GM04503 (cell line): ENCODE measurements around the gene UBXN7.
"Not testable (repeated sequence)": the region's sequence is repeated elsewhere in the genome, so short reads cannot be mapped to it uniquely, and the experiment has no call there.

Experiments used
- DNase-seq: peaks from one replicate; pipeline ENCODE4 v3.0.0-alpha.2; 2012; ENCODE audit warnings: low read depth

The UBXN7 gene

DNA sequence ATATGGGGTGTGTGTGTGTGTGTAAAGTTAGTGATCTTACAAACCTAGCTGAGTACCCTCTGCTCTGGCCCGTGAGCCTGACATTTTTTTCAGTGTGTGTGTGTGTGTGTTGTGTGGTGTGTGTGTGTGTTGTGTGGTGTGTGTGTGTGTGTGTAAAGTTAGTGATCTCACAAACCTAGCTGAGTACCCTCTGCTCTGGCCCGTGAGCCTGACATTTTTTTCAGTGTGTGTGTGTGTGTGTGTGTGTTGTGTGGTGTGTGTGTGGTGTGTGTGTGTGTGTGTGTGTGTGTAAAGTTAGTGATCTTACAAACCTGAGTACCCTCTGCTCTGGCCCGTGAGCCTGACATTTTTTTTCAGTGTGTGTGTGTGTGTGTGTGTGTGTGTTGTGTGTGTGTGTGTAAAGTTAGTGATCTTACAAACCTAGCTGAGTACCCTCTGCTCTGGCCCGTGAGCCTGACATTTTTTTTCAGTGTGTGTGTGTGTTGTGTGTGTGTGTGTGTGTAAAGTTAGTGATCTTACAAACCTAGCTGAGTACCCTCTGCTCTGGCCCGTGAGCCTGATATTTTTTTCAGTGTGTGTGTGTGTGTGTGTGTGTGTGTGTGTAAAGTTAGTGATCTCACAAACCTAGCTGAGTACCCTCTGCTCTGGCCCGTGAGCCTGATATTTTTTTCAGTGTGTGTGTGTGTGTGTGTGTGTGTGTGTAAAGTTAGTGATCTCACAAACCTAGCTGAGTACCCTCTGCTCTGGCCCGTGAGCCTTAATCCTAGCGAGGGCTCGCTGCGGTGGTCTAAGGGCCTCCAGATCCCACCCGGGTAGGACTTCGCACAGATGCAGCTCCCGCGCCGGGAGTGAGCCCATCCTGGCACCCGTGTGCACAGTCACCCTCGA, 115.2 kb downstream of the UBXN7 start:
- DNase-seq = not testable (repeated sequence)

DNA sequence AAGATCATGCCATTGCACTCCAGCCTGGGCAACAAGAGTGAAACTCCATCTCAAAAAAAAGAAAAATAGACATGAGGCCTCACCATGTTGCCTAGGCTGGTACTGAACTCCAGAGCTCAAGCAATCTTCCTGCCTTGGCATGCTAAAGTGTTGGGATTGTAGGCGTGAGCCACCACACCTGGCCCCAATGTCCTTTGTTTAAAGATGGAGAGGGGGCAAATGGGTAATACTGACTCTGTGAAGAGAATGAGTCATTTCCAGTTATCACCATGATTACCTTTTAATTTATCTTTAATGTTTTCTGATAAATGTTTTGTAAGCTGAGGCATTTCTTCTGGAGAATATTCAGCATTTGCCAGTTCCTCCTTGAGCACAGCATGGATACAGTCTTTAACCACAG, 116.4 kb downstream of the UBXN7 start:
- no peak for DNase-seq

DNA sequence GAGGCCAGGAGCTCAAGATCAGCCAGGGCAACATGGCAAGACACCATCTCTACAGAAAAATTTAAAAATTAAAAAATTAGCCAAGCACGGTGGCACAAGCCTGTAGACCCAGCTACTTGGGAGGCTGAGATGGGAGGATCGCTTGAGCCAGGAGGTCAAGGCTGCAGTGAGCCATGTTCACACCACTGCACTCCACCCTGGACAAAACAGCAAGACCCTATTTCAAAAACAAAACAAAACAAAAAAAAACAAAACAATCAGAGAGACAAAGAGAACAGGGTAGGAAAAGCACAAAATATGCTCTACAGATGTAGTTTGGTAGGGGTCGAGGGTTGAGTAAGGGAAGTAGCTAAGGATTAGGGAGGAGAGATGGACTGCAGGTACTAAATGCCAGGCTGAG, 117.6 kb downstream of the UBXN7 start:
- no peak for DNase-seq

DNA sequence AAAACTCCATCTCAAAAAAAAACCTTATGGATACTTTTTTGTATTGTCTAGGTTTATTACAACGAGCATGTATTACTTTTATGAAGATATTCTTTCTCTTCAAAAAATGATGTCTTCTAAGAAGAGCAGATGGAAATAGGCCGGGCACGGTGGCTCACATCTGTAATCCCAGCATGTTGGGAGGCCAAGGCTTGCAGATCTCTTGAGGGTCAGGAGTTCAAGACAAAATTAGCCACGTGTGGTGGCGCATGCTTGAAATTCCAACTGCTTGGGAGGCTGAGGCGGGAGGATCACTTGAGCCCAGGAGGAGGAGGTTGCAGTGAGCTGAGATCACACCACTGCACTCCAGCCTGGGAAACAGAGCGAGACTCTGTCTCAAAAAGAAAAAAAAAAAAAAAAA, 118.1 kb downstream of the UBXN7 start:
- not testable (repeated sequence) for DNase-seq

DNA sequence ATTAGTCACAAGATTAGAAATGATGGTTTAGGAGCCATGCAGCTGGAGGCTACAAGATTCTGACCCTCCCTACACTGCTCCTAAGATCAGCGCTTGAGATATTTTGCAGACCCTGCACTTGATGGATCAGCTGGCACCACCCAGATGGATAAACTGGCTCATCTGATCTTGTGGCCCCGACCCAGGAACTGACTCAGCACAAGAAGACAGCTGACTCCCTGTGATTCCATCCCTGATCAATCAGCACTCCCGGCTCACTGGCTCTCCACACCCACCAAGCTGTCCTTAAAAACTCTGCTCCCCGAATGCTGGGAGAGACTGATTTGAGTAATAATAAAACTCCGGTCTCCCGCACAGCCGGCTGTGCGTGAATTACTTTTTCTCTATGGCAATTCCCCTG, 129.3 kb downstream of the UBXN7 start:
- not testable (repeated sequence) for DNase-seq

DNA sequence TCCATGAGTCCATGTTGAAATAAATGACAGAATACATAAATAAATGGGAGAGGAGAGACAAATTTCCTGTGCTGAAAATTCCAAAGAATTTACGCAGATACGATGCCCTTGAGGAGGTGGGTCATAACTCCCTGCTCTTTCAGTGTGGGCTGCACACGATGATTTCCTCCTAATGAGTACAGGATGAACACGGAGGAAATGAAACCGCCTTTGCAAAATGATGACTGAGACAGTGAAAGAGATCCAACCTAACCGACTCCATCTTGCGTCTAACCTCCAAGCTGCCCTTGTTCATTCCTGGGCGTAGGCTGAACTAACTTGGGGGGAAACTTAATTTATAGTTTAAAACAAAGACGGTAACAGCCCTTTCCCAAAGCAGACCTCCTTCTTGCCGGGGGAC, 129.7 kb downstream of the UBXN7 start:
- DNase-seq = not testable (repeated sequence)

DNA sequence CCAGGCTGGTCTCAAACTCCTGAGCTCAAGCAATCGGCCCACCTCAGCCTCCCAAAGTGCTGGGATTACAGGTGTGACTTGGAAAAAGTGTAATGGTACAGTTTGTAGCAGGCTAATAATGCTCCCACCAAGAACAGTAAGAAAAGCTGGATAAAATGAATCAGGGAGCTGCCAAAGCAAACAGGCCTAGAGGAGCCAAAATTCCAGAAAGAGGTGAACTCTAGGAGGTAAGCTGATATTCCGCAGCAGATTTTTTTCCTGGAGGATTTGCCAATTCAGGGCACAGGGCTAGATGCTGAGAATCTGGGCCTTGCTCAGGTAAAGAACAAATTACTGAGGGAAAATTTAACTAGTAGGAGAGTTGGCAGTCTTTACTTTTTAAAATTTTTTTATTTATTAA, 133.7 kb downstream of the UBXN7 start:
- no peak for DNase-seq
